HG02840 (cell line): ENCODE measurements around the gene AGRN.
A peak's percentile ranks its signal among the peaks of the same experiment; 100 is the strongest.
"Not testable (repeated sequence)": the region's sequence is repeated elsewhere in the genome, so short reads cannot be mapped to it uniquely, and the experiment has no call there.

Experiments
- ATAC-seq: cut with Tn5 transposase; IDR thresholded peaks from one replicate; pipeline ENCODE4 v1.9.1; 2021; ENCODE audit warnings: mild to moderate bottlenecking, moderate library complexity, moderate number of reproducible peaks; ENCODE audit not compliant: unreplicated experiment, low FRiP score

AGRN gene

DNA sequence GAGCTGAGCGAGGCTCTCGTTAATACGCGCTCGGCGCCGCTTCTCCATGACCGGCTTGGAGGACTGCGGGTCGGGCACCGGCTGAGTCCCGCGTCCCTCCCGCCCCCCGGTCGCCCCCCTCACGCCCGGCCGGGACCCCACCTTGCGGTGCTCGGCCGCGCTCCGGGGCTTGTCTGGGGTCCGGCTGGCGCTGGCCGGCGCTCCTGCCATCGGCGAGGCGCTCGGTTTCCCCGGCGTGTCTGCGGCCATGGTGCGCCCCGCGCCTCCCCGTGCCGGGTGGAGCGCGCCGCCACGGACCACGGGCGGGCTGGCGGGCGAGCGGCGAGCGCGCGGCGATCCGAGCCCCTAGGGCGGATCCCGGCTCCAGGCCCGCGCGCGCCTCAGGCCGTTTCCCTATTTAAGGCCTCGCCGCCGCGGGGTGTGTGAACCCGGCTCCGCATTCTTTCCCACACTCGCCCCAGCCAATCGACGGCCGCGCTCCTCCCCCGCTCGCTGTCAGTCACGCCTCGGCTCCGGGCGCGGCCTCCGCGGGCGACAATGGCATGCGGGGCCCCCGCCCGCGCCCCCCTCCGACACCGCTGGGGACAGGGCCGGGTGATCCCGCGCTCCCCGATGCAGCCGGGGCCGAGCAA, 20.1 kb upstream of the AGRN start, which contains the start of gene HES4:
HES4 (minus strand) TSS at position 373 of the 632 bp plus-strand sequence; CDS start at position 249, 124 bp downstream.
- no peak for ATAC-seq

DNA sequence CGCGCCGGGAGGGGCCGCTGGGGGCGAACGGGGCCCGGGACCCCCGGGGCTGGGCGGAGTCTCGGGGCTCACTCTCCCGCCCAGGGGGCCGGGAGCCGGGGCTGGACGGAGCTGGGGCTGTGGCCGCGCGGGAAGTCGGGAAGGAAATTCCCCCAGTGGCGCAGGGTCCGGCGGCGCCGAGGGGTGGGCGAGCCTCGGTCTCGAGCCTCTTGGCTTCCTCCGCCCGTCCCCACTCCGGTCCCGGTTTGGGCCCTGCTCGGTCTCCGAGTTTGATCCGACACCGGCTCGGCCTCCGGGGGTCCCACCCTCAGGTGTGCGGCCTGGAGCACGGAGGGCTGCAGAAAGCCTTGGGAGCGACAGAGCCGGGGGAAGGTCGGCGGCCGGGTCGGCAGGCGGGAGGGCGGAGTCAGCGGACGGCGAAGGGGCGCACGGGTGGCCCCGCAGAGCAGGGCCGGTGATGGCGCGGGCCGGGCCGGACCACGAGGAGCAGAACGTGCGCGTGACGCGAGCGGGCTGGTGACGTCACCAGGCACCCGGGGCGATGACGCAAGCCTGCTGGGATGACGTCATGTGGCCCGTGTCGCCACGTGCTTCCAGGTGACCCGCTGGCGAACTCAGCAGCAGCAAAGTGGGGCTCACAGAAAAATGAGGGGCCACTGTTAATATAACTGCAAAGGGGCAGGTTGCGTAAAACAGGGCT, 19.4 kb upstream of the AGRN start:
- no peak for ATAC-seq

DNA sequence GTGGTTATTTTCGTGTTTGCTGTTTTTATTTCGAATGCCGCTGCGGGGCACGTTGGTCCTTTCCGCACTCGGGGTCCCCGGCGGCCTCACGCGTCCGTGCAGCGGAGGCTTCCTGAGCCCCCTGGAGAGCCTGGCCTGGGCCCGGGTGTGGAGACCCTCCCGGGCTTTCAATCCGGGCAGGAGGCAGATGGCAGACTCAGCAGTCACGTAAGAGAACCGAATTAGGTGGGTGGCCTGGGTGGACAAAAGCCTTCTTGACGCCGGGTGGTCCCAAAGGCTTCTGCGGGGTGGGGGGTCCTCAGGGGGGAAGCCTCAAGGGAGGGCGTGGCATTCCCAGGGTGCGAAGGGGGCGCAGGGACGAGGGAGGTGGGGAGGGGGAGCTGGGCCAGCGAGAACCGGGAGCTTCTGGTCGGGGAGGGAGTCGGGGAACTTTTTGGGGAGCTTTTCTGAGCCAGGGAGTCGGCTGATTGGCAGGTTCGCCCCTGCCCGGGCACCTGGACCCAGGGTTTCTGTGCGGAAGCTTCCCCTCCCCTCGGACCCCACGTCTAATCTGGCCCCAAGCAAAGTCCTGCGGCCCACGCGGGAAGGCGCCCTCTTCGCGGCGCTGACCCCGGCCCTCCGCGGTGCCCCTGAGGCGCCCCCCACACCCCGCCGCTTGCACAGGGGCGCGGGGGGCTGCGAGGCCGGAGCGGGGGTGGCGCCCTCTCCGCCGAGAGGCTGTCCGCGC, 18.7 kb upstream of the AGRN start:
- ATAC-seq: no peak

DNA sequence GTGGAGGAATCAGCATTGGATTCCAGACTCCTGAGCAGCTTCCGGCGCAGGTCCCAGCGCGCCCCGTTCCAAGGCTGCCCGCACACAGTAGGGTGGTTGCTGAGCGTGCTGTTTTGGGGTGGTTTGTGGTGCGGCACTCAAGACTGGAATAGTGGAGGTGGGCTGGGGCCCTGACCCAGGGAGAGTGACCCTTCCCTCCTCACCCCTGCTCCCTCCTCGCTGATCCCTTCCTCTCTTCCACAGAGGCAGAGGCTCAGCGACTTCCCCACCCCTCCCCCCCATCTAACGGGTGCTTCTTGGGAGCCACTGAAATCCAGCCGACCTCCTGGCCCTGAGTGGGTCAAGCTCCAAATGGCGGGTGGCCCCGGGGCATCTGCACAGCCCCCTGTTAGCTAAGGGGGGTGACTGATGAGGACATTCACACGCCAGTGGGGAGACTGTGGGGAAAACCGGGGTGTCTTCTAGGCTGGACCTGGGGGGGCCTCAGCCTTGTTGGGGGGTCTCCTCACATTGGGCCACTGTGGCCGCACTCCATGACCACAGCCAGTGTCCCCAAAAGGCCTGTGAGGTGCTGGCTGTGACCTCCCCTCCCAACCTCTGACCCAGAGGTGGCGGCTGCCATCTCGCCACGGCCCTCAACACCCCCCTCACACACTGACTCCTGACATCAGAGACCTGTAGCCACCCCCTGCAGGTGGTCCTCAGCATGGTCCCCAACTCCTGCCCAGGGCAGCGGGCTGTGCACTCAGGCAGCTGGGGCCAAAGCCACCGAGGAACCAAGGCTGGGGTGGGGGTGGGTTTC, 16.1 kb upstream of the AGRN start:
- ATAC-seq: no peak

DNA sequence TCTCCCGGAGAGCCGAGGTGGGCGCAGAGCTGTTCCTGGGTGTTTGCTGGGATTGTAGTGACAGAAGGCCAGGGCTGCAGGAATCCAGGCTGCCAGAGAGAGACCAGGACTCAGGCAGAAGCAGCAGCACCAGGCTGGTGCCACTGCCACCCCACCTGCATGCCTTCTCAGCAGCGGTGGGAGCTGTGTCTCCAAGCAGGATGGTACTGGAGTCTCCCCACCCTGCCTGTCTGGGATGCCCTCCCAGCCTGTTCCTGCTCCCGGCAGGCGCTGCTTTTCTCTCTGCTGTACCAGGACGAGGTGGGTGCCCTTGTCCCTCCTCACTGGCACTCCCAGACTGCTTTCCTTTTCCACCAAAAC, 15.5 kb upstream of the AGRN start:
- no peak for ATAC-seq

DNA sequence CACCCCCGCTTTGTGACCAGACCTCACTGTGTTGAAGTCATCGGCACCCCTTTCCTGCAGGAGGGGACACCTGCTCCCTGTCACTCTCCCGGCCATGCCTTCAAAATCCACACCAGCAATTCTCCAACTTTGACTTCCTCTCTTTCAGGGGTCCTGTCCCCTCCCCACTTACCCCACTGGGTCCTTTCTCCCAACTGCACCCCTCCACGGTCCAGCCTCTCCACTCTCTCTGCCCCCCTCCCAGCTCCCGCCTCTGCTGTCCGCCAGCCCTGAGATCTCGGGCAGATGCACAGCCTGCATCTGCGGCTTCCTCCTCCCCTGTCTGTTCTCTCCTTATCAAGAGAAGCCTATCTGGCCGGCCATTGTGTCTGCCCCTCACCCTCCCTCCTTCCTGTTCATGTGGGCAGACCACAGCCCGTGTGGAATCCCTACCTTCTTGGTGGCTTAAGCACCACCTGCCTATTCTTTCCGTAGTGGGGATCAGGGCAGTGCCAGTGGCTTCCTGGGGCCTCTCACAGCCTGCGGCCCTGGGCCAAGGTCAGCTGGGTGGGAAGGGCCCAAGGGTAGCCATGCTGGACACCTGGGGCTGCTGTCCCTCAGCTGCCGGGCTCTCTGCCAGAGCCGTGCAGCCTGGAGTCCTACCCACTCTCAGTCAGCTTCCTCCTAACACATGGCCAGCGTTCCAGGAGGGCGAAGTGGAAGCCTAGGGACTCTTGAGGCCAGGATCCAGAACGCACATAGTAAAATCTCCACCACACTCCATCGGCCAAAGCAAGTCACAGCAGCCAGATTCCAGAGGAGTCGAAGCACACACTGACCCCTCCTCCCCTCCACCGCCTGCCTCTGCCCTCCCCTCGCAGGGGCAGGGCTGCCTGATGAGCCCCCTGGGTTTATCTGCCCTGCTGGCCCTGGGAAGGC, 14.9 kb upstream of the AGRN start:
- ATAC-seq: no peak

DNA sequence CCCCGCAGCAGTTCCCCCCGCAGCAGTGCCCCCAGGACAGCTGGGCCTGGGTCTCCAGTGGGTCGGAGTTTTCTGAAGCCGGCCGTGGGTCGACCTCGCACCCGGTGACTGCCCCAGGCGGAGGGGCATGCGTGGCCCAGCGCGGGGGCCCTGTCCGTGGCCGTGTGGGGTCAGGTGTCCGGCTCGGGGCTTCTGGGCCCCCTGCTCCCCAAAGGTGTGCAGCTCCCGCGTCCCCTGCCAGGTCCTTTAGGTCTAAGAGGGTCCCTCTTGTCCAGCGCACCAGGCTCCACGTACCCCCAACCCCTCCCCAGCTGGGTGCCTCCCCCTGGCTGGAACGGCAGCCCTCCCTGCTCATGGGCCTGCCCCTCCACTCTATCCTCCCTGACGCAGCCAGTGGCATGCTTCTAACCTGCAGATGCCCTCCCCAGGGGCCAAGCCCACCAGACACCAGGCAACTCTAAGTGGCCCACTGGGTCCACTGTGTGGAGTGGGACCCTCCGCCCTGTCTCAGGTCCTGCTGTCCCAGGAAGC, 14.1 kb upstream of the AGRN start:
- ATAC-seq: no peak

DNA sequence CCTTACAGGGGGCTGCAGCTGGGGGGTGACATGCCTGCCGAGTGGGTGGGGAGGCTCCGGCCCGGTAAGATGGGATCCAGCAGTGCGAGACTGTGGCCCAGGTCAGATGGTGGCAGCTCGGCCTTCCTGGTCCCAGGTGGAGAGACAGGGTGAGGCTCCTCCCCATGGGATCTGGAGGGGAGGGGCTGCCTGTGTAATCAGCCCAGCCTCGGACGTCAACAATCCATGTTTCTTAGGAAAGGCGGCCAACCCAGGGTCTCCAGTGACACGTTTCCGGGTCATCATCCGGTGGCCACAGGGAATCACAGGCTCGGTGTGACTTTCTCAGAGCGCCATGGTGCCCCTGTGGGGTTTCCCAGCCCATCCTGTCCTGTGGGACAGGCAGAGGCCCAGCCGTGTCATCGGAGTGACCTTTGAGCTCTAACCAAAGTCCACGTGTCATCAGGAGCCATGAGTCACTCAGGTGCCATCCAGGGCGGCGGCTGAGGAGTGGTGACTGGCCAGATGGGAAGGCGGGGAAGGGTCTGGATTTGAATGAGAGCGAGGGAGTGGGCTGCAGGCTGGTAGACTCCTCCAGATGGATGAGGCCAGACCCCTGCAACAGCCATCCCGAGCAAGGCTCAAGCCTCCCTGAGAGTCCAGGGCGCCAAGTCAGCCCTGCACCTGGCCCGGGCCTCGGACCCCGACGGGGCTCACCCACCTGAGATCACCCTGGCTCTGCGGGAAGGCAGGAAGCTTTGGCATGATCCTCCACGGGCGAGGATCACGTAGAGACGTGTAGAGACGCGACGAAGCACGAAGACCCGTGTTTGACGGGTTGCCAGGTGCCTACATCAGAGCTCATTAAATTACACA, 13.4 kb upstream of the AGRN start:
- no peak for ATAC-seq

DNA sequence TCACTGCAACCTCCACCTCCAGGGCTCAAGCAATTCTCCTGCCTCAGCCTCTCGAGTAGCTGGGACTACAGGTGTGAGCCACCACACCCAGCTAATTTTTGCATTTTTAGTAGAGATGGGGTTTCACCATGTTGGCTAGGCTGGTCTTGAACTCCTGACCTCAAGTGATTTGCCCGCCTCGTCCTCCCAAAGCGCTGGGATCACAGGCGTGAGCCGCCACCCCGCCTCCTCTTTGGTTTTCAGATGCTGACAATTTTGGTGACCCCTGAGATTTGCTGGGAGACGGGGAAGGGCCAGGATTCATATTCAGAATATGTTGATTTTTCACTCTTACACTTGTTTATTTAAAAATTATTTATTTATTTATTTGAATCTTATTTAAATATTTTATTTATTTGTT, 9.8 kb upstream of the AGRN start:
- not testable (repeated sequence) for ATAC-seq

DNA sequence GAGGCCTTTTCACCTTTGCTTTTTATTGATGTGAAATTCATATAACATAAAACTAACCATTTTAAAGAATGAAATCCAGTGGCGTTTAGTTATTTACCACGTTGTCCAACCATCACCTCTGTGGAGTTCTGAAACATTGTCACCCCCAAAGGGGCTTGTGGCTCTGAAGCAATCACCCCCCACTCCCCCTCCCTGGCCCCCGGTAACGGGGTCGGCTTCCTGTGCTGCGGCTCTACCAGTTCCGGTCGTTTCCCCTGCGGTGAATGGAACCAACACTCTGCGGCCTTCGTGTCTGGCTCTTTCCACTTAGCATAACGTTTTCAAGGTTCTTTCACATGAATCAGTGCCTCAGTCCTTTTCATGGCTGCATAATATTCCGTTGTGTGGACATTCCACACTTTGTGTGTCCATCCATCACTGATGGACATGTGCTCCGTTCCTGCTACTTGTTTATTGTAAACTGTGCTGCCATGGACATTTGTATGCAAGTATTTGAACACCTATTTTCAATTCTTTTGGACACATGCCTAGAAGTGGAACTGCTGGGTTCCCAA, 8.4 kb upstream of the AGRN start:
- ATAC-seq: no peak

DNA sequence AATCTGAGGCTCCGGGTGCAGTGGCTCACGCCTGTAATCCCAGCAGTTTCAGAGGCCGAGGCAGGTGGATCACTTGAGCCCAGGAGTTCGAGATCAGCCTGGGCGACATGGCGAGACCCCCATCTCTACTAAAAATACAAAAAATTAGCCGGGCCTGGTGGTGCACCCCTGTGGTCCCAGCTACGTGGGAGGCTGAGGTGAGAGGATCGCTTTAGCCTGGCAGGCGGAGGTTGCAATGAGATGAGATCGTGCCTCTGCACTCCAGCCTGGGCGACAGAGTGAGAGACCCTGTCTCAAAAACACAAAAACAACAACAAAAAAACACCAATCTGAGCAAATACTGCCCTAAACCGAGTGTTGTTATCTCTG, 7.2 kb upstream of the AGRN start:
- not testable (repeated sequence) for ATAC-seq

DNA sequence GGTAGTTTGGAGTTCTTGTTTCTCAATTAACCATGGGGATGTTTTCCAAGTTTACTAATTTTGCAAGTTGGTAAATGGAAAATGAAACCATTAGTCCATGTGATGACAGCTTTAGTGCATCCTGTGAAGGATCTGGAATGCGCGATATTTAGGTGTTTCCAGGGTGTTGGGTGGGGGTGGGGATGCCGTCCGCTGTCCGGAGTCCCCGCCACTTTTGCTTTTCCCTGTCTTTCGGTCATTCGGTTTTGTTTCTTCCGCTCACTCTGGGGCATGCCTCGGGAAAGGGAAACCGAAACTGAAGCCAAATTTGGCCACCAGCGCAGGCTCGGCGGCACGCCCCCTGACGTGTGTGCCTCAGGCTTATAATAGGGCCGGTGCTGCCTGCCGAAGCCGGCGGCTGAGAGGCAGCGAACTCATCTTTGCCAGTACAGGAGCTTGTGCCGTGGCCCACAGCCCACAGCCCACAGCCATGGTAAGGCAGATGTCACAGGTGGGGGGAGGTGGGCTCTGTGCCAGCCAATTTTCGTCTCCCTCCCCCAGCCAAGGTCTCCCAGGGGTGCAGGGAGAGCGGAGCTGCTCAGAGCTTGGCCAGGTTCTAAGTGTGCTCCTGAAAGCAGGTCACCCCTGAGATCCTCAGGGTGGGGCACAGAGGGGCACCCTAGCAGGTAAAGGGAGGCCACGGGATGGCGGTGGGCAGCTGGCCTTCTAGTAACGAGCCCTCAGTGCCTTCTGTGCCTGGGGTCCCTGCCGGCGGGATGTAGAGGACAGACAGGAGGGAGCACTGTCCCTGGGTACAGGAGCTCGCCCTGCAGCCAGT, 6.6 kb upstream of the AGRN start, which contains the start of gene ISG15:
ISG15 (plus strand) TSS at position 393 of the 817 bp plus-strand sequence; CDS start at position 470, 77 bp downstream.
- ATAC-seq: peak; percentile 81

DNA sequence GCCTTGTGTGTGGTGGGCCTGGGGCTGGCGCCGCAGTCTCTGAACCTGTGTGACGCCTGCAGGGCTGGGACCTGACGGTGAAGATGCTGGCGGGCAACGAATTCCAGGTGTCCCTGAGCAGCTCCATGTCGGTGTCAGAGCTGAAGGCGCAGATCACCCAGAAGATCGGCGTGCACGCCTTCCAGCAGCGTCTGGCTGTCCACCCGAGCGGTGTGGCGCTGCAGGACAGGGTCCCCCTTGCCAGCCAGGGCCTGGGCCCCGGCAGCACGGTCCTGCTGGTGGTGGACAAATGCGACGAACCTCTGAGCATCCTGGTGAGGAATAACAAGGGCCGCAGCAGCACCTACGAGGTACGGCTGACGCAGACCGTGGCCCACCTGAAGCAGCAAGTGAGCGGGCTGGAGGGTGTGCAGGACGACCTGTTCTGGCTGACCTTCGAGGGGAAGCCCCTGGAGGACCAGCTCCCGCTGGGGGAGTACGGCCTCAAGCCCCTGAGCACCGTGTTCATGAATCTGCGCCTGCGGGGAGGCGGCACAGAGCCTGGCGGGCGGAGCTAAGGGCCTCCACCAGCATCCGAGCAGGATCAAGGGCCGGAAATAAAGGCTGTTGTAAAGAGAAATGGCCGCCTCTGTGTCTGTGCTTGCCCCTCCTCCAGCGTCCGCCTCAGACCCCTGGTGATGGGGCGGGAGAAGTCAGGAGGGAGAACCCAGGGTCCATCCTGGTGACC, 5.8 kb upstream of the AGRN start:
- ATAC-seq: no peak

DNA sequence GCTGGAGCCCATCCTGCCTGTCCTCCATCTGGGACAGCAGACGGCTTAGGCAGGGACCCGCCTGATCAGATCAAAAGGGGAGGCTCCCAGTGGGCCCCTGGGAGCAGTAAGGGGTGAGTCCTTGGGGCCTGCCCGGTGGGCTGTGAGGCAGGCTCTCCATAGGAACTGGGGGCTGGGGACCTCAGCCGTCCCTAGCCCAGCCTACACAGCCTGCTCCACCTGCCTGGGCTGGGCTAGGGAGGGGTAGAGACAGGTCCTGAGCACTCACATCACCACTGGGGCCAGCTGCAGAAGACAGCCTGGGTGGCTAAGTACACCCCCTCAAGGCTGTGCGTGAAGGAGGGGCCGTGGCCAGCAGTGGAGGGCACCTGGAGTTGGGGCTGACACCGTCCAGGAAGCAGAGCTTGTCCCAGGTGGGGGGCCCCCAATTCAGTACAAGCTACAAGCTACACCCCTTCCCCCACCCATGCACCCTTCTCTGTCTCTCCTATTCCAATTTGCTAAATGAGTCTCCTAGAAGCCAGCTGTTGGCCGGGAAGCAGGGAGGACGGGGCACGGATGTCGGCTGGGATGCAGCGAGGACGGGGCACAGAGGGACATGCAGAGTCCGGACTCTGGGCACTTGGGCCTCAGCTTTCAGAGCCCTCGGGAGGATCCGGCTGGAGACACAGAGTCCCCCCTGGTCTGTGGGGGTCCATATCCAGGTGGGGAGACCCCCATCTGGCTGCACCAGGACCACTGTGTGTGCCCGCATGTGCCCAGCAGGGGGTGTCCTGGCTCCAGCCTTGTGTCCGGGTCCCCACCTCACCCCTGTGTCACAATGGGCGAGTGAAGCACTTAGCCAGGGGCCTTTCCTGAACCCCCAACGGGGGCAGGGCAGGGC, 4.9 kb upstream of the AGRN start:
- ATAC-seq: no peak

DNA sequence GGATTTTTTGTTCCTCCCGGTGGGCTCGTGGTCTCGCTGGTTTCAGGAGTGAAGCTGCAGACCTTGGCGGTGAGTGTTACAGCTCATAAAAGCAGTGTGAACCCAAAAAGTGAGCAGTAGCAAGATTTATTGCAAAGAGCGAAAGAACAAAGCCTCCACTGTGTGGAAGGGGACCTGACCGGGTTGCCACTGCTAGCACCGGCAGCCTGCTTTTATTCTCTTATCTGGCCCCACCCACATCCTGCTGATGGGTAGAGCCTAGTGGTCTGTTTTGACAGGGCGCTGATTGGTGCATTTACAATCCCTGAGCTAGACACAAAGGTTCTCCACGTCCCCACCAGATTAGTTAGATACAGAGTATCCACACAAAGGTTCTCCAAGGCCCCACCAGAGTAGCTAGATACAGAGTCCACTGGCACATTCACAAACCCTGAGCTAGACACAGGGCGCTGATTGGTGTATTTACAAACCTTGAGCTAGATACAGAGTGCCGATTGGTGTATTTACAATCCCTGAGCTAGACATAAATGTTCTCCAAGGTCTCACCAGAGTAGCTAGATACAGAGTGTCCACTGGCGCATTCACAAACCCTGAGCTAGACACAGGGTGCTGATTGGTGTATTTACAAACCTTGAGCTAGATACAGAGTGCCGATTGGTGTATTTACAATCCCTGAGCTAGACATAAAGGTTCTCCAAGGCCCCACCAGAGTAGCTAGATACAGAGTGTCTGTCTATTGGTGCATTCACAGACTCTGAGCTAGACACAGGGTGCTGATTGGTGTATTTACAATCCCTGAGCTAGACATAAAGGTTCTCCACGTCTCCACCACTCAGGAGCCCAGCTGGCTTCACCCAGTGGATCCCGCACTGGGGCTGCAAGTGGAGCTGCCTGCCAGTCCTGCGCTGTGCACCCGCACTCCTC, 2.3 kb upstream of the AGRN start:
- not testable (repeated sequence) for ATAC-seq
